ENCODE measurements around the gene GTPBP2. TPM values are rescaled to one million over a fixed set of nuclear protein-coding genes. Genes with fewer than 3 reads are reported as not detected.
A peak's percentile ranks its signal among the peaks of the same experiment; 100 is the strongest.

Gene GTPBP2
- total and polyA plus RNA-seq, 2 of the 13 experiments (the other 11 are each of a cell fraction or from before 2014, with no cell fraction given), result 26.9 to 88.2 TPM

- TF ChIP-seq EP300 (IDR thresholded peaks at IDR 0.05; ENCODE audit: low read depth in 2 of 2, low read length in 2 of 2) (peak in 1 of 2 experiments; percentile 65; a peak in 2 of 4 replicates), EP300 (CRISPR knock-in tag; IDR thresholded peaks at IDR 0.05; ENCODE audit: borderline replicate concordance) (peak; percentile 50; the same call in 1 of the 2 replicates), ZNF382 (CRISPR knock-in tag; IDR thresholded peaks at IDR 0.05; ENCODE audit: borderline replicate concordance) (no peak), PAX8 (CRISPR knock-in tag; IDR thresholded peaks at IDR 0.05; ENCODE audit: borderline replicate concordance) (no peak), ZNF777 (CRISPR knock-in tag; IDR thresholded peaks at IDR 0.05) (no peak), KDM1A (CRISPR knock-in tag; IDR thresholded peaks at IDR 0.05) (no peak), ZSCAN5A (CRISPR knock-in tag; IDR thresholded peaks at IDR 0.05; ENCODE audit: borderline replicate concordance) (peak; percentile 73; the same call in 1 of the 2 replicates), MED8 (CRISPR knock-in tag; IDR thresholded peaks at IDR 0.05; ENCODE audit: insufficient replicate concordance) (no peak), HOXA9 (CRISPR knock-in tag; IDR thresholded peaks at IDR 0.05; ENCODE audit: borderline replicate concordance) (no peak), TBL1XR1 (IDR thresholded peaks at IDR 0.05; ENCODE audit: borderline replicate concordance, low read length, partially characterized antibody) (no peak), NFKBIZ (CRISPR knock-in tag; IDR thresholded peaks at IDR 0.05) (peak; percentile 55; the same call in 1 of the 2 replicates), ZIK1 (CRISPR knock-in tag; IDR thresholded peaks at IDR 0.05; ENCODE audit: borderline replicate concordance, low read depth) (no peak), MIXL1 (CRISPR knock-in tag; IDR thresholded peaks at IDR 0.05) (peak; percentile 91; the same call in 1 of the 2 replicates), GZF1 (CRISPR knock-in tag; IDR thresholded peaks at IDR 0.05) (peak; percentile 81; the same call in 1 of the 2 replicates), SNRNP70 (IDR thresholded peaks at IDR 0.05; ENCODE audit: low read depth, low read length) (no peak), SP1 (IDR thresholded peaks at IDR 0.05) (no peak), SP1 (CRISPR knock-in tag; IDR thresholded peaks at IDR 0.05) (no peak), THAP7 (CRISPR knock-in tag; IDR thresholded peaks at IDR 0.05) (no peak), MEIS1 (CRISPR knock-in tag; IDR thresholded peaks at IDR 0.05; ENCODE audit: borderline replicate concordance) (peak; percentile 88), THAP11 (CRISPR knock-in tag; IDR thresholded peaks at IDR 0.05) (peak; percentile 49), PAWR (CRISPR knock-in tag; IDR thresholded peaks at IDR 0.05; ENCODE audit: borderline replicate concordance) (no peak), TGIF2 (CRISPR knock-in tag; IDR thresholded peaks at IDR 0.05) (no peak), ZNF143 (CRISPR knock-in tag; IDR thresholded peaks at IDR 0.05) (no peak; the same call in 1 of the 2 replicates), CREBL2 (CRISPR knock-in tag; IDR thresholded peaks at IDR 0.05; ENCODE audit: borderline replicate concordance) (no peak; the same call in 1 of the 2 replicates), YY1 (IDR thresholded peaks at IDR 0.05; ENCODE audit: insufficient read depth, insufficient replicate concordance, low read depth, low read length) (peak; percentile 79), MEF2D (CRISPR knock-in tag; IDR thresholded peaks at IDR 0.05) (peak; percentile 95), AGO2 (optimal IDR thresholded peaks at IDR 0.05; ENCODE audit: low read depth, low read length) (no peak)
Observed at GRCh38 chr6:43671801-43672690, 43.0 kb upstream of the GTPBP2 start (continued).
